Measurements from ENCODE around the gene FAM217A. TPM values are rescaled to one million over a fixed set of nuclear protein-coding genes. Genes with fewer than 3 reads are reported as not detected.

FAM217A gene
- total RNA-seq, 1 donor from 2014 or later: not detected

DNA sequence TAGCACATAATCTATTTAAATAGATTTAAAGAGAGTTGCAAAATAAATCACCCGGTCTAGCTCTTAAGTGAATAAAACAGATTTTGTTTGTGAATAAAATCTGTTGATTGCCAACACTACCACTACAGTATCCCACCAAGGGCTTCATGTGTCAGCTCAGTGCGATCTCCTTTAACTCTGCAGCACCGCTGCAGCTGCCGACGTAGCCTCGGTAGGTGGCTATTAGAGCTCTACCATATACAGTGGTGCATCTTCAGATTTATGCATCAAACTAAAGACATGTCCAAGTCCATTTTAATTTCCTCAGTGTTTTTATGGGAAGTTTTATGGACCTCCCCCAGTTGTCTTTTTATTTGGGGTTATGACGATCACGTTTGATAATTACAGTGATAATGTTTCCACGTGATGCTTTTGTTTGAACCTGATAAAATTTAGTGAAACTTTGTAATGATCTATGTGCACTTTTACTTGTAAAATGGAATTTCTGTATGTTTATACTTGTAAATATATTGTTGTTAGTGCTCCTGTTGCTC, 29.7 kb upstream of the FAM217A start:
- no peak for DNase-seq (ENCODE audit: extremely low spot score, unreplicated experiment)
- Mint-ChIP-seq H3K4me3 (no peak overlapping the region), H3K27me3 (no peaks in the 10 kb centered on the region), H3K4me1 (ENCODE audit: unreplicated experiment) (peaks cover 4% of the 10 kb centered on the region), H3K9me3 (no peaks in the 10 kb centered on the region), H3K27ac (no peak overlapping the region), H3K36me3 (no peaks in the 10 kb centered on the region)
- TF ChIP-seq, protein P1, sequence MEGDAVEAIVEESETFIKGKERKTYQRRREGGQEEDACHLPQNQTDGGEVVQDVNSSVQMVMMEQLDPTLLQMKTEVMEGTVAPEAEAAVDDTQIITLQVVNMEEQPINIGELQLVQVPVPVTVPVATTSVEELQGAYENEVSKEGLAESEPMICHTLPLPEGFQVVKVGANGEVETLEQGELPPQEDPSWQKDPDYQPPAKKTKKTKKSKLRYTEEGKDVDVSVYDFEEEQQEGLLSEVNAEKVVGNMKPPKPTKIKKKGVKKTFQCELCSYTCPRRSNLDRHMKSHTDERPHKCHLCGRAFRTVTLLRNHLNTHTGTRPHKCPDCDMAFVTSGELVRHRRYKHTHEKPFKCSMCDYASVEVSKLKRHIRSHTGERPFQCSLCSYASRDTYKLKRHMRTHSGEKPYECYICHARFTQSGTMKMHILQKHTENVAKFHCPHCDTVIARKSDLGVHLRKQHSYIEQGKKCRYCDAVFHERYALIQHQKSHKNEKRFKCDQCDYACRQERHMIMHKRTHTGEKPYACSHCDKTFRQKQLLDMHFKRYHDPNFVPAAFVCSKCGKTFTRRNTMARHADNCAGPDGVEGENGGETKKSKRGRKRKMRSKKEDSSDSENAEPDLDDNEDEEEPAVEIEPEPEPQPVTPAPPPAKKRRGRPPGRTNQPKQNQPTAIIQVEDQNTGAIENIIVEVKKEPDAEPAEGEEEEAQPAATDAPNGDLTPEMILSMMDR (conservative IDR thresholded peaks at IDR 0.05): no peak

DNA sequence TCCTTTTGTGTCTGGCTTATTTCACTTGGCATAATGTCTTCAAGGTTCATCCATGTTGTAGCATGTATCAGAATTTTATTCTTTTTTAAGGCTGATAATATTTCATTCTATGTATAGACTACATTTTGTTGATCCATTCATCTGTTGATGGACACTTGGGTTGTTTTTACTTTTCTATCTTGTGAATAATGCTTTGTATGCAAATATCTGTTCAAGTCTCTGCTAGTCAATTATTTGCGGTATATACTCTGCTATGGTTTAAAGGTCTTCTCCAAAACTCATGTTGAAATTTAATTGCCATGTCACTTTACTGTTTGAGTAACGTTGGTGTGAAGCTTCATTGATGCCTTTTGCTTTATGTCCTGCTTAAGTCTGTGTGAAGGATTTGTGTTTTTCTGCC, 28.9 kb upstream of the FAM217A start:
- H3K4me1 Mint-ChIP-seq (ENCODE audit: unreplicated experiment): peaks cover 4% of the 10 kb centered on the region
- no peak overlapping the region for H3K27ac Mint-ChIP-seq
- no peak for DNase-seq (ENCODE audit: extremely low spot score, unreplicated experiment)
- no peaks in the 10 kb centered on the region for H3K9me3 Mint-ChIP-seq
- H3K4me3 Mint-ChIP-seq: no peak overlapping the region
- no peaks in the 10 kb centered on the region for H3K36me3 Mint-ChIP-seq
- TF ChIP-seq, protein P1 (conservative IDR thresholded peaks at IDR 0.05): no peak
- no peaks in the 10 kb centered on the region for H3K27me3 Mint-ChIP-seq

DNA sequence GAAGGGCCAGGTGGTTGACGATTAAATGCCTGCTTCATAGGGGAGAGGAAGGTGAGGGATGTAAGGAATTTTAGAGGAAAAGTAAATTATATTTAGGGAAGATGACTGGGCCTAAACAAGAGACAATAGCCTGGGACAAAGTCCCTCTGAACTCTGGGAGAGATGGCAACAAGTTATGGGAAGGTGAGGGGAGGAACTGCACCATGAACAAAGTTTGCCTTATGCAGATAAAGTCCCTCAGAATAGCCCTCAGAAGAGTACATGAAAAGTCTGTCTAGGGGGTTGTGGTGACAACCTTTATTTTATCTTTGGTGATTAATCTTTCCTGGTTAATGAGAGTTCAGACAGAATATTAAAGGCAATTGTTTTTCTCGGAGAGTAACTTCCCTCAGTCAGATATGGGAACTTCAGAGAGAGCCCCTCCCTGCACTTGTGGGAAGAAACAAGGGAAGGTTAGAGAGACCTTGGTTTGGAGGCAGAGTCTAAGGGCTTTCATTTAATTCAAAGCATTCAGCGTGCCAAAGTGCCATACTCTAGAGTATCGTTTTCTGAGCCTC, 27.1 kb upstream of the FAM217A start:
- Mint-ChIP-seq H3K36me3 (no peaks in the 10 kb centered on the region), H3K27me3 (no peaks in the 10 kb centered on the region), H3K4me1 (ENCODE audit: unreplicated experiment) (peaks cover 4% of the 10 kb centered on the region), H3K9me3 (no peaks in the 10 kb centered on the region), H3K4me3 (no peak overlapping the region), H3K27ac (no peak overlapping the region)
- TF ChIP-seq, protein P1 (conservative IDR thresholded peaks at IDR 0.05): no peak
- no peak for DNase-seq (ENCODE audit: extremely low spot score, unreplicated experiment)

DNA sequence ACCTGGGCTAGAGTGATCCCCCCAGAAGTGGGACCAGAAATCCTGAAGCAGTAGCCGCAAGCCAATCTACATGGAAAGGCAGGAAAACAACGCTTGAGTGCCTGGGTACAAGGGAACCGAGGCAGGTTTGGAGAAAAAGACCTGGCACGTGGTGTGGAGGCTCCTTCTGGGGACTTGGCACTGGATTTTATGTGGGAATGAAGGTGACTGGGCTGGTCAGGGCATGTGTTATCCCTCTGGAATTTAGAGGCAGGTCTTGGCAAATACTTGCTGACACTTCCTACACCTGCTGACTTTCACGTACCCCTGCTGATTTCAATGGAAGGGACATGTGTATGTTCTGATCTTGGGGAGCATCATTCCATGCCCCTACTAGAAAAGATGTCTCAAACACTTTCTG, 25.0 kb upstream of the FAM217A start:
- Mint-ChIP-seq H3K36me3 (no peaks in the 10 kb centered on the region), H3K9me3 (no peaks in the 10 kb centered on the region), H3K27ac (no peak overlapping the region), H3K27me3 (peaks cover 1% of the 10 kb centered on the region), H3K4me3 (no peak overlapping the region), H3K4me1 (ENCODE audit: unreplicated experiment) (peaks cover 4% of the 10 kb centered on the region)
- DNase-seq (ENCODE audit: extremely low spot score, unreplicated experiment): no peak
- TF ChIP-seq, protein P1 (conservative IDR thresholded peaks at IDR 0.05): no peak

DNA sequence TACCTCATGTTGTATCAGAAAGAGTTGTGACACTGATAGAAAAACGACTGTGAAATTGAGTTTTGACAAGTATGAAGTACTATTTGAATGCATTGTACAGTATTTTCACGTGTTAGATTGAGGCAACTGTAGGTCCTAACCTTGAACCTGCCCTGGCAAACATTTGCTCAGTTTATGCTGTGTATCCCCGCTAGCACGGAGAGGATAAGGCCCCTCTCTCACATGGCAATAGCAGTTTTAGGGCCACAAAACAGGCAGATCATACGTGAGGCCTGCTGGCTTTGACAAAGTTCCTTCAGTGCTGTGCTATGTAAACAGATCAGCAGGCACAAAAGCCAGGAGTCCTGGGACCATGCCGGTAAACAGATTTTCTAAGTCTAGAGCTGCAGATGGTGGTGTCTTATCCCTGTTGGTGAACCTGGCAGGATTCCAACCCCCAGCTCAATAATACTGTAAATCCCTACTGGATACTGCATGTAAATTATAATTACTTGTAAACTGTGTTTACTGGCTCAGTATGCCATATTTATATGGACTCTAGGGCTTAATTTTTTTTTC, 23.8 kb upstream of the FAM217A start:
- no peak for DNase-seq (ENCODE audit: extremely low spot score, unreplicated experiment)
- Mint-ChIP-seq H3K4me1 (ENCODE audit: unreplicated experiment) (peaks cover 4% of the 10 kb centered on the region), H3K36me3 (no peaks in the 10 kb centered on the region), H3K4me3 (no peak overlapping the region), H3K27ac (no peak overlapping the region), H3K9me3 (no peaks in the 10 kb centered on the region), H3K27me3 (peaks cover 3% of the 10 kb centered on the region)
- TF ChIP-seq, protein P1 (conservative IDR thresholded peaks at IDR 0.05): no peak
